Stimulated activated naive CD4-positive, alpha-beta T cell treated with Interleukin-2 at 50 U/mL for 16 hours (primary cell): ENCODE results near the gene SOX2.
"Not testable (repeated sequence)": the region's sequence is repeated elsewhere in the genome, so short reads cannot be mapped to it uniquely, and the experiment has no call there.

Source experiments
- DNase-seq: peaks from one replicate; lab custom pipeline; 2025; lab: John Stamatoyannopoulos, UW

The SOX2 gene

GRCh38 chr3:181757694-181758306, 46.1 kb downstream of the SOX2 start:
- no peak for DNase-seq

- no peak for DNase-seq
Observed at GRCh38 chr3:181761906-181762305, 50.2 kb downstream of the SOX2 start.

GRCh38 chr3:181764033-181764432, 52.3 kb downstream of the SOX2 start:
- not testable (repeated sequence) for DNase-seq
